Adrenal gland (tissue), 12 donors: ENCODE measurements around the gene SECTM1. TPM values are rescaled to one million over a fixed set of nuclear protein-coding genes. Genes with fewer than 3 reads are reported as not detected.
"Not testable (repeated sequence)": the region's sequence is repeated elsewhere in the genome, so short reads cannot be mapped to it uniquely, and the experiment has no call there.

Source experiments
- DNase-seq, 7 donors: peaks; one replicate each; pipeline ENCODE4 v3.0.0-alpha.2; 2019 to 2020
- H3K27ac ChIP-seq, 5 donors: fragments of 200-600 bp; sonication (generic) in 4 of 5; 1 replicate in 3 of 5; 2 replicates in 2 of 5; pipeline versions ENCODE4 v1.5.1 to v1.8.0; 2016 to 2020; ENCODE audit warnings: mild to moderate bottlenecking in 1 of 5
- H3K27me3 ChIP-seq: fragments of 200-600 bp; 2 replicates; pipeline ENCODE4 v1.8.0; 2021
- H3K36me3 ChIP-seq, 2 donors: fragments of 200-600 bp; replicated peaks in 1 of 2; 1 replicate in 1 of 2; 2 replicates in 1 of 2; pipeline versions ENCODE4 v1.5.1 to v1.8.0; 2018 to 2022
- H3K4me1 ChIP-seq, 2 donors: fragments of 200-600 bp; replicated peaks in 1 of 2; 1 replicate in 1 of 2; 2 replicates in 1 of 2; pipeline versions ENCODE4 v1.5.1 to v1.8.0; 2018 to 2021
- H3K4me3 ChIP-seq, 4 donors: fragments of 200-600 bp; sonication (generic) in 3 of 4; one replicate each; pipeline ENCODE4 v1.5.1; 2016 to 2018
- H3K9me3 ChIP-seq, 3 donors: fragments of 200-600 bp; sonication (generic) in 1 of 3; replicated peaks in 1 of 3; 1 replicate in 2 of 3; 2 replicates in 1 of 3; pipeline versions ENCODE4 v1.5.1 to v1.8.0; 2016 to 2021
- POLR2A ChIP-seq, 2 donors: fragments of 450-650 bp; IDR thresholded peaks; one replicate each; pipeline ENCODE4 v1.6.1; 2017; ENCODE audit warnings: antibody characterized with exemption in 2 of 2, mild to moderate bottlenecking in 2 of 2, moderate library complexity in 1 of 2
- WGBS, 4 donors: extraction: QIAGEN DNeasy Blood & Tissue Kit in 2 of 4; methylation state at CpG; one replicate each; pipeline versions ENCODE4 v1.1.5 to v1.1.7; 2013 to 2017; 5-methylcytosine and 5-hydroxymethylcytosine counted together
- intact Hi-C, 2 donors: fragments of 100-400 bp; cut with DNase I; formaldehyde crosslinking; loops; one replicate each; pipeline versions ENCODE4 v1.14.1 to v1.15.0; 2022 to 2023
- polyA plus RNA-seq, 3 donors: library from polyadenylated mRNA; stranded (reverse); fragments of 200-250 nt in 2 of 3; fragments of 350-450 nt in 1 of 3; fragmentation: Illumina TruSeq in 1 of 3; extraction: RNeasy Lipid Tissue Mini Kit (QIAGEN cat#74804) in 1 of 3; gene quantifications; one replicate each; pipeline ENCODE4 v1.2.3, GENCODE V29; 2013 to 2014
- total RNA-seq, 9 donors: library from RNA; depleted of rRNA in 4 of 9; stranded (reverse); fragments of >200 nt in 4 of 9; fragments of 120-200 nt in 1 of 9; fragmentation: NEBNext Ultra II Directional in 1 of 9; extraction: Animal tissue kit (Norgen Biotek cat#: 25700) in 1 of 9; gene quantifications; one replicate each; pipeline versions ENCODE4 v1.1.0 to v1.2.4, GENCODE V29; 2013 to 2023
- TF ChIP-seq, protein P1 (sequence below), 6 experiments: fragments of 450-650 bp in 4 of 6; fragments of 200-600 bp in 2 of 6; sonication (generic) in 1 of 6; IDR thresholded peaks; 1 replicate in 5 of 6; 2 replicates in 1 of 6; pipeline versions ENCODE4 v1.5.1 to v1.8.0; 2016 to 2021; ENCODE audit warnings: antibody characterized with exemption in 6 of 6, mild to moderate bottlenecking in 2 of 6, moderate library complexity in 1 of 6
- donor health status: healthy with polysubstance abuse.
- donor health status: Bipolar disorder and iron deficiency.
- donor health status: DM: yes; HTN: yes; CAD: no.
- donor health status: DM: no; HTN: no; CAD: no.
- donor health status: DM: no; HTN: no; CAD: no.
- donor health status: DM: yes; HTN: yes; CAD: no.

The SECTM1 gene
- total and polyA plus RNA-seq, 12 donors: 1.2 to 24.3 (median 5.9) TPM

DNA sequence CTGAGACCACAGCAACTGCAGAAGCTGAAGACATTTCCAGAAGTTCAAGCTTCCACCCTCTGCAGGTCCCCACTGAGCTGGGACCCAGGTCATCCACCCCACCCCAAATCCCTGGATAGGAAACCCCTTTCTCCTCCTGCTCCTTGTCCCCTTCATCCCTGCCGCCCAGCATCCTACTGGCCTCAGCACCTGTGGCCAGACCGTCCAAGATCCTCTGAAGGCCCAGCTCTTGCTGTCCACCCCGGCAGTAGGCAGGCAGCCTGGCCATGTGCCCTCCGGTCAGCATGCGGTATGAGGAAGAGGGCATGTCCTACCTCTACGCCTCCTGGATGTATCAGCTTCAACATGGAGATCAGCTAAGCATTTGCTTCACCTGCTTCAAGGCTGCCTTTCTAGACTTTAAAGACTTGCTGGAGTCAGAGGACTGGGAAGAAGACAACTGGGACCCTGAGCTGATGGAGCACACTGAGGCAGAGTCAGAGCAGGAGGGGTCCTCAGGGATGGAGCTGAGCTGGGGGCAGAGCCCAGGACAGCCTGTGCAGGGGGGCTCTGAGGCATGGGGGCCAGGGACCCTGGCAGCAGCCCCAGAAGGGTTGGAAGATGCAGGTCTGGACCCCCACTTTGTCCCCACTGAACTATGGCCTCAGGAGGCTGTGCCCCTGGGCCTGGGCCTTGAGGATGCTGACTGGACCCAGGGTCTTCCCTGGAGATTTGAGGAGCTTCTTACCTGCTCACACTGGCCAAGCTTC lies 28.5 kb upstream of the SECTM1 start:
- TF ChIP-seq POLR2A (IDR thresholded peaks at IDR 0.05): no peak
- TF ChIP-seq, protein P1, sequence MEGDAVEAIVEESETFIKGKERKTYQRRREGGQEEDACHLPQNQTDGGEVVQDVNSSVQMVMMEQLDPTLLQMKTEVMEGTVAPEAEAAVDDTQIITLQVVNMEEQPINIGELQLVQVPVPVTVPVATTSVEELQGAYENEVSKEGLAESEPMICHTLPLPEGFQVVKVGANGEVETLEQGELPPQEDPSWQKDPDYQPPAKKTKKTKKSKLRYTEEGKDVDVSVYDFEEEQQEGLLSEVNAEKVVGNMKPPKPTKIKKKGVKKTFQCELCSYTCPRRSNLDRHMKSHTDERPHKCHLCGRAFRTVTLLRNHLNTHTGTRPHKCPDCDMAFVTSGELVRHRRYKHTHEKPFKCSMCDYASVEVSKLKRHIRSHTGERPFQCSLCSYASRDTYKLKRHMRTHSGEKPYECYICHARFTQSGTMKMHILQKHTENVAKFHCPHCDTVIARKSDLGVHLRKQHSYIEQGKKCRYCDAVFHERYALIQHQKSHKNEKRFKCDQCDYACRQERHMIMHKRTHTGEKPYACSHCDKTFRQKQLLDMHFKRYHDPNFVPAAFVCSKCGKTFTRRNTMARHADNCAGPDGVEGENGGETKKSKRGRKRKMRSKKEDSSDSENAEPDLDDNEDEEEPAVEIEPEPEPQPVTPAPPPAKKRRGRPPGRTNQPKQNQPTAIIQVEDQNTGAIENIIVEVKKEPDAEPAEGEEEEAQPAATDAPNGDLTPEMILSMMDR (IDR thresholded peaks at IDR 0.05): no peak
- Histone ChIP-seq H3K4me1 (no peaks in the 10 kb centered on the region), H3K36me3 (no peaks in the 10 kb centered on the region), H3K27ac (no peak overlapping the region), H3K4me3 (no peak overlapping the region), H3K27me3 (peaks cover 17% of the 10 kb centered on the region), H3K9me3 (no peaks in the 10 kb centered on the region)
- 87 to 98% (median 94%) methylated on average over 5 to 6 of the region's 6 CpGs for WGBS, 4 donors
- no peak for DNase-seq
- intact Hi-C loops: no loop called here

DNA sequence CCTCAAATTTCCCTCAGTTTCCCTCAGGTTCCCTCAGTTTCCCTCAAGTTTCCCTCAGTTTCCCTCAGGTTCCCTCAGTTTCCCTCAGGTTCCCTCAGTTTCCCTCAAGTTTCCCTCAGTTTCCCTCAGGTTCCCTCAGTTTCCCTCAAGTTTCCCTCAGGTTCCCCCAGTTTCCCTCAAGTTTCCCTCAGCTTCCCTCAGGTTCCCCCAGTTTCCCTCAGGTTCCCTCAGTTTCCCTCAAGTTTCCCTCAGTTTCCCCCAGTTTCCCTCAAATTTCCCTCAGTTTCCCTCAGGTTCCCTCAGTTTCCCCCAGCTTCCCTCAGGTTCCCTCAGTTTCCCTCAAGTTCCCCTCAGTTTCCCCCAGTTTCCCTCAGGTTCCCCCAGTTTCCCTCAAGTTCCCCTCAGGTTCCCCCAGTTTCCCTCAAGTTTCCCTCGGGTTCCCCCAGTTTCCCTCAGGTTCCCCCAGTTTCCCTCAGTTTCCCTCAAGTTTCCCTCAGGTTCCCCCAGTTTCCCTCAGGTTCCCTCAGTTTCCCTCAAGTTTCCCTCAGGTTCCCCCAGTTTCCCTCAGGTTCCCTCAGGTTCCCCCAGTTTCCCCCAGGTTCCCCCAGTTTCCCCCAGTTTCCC lies 26.0 kb upstream of the SECTM1 start:
- WGBS, 4 donors: 57 to 100% (median 84%) methylated on average over 1 of the region's 1 CpG
- intact Hi-C loops: not testable (repeated sequence)

DNA sequence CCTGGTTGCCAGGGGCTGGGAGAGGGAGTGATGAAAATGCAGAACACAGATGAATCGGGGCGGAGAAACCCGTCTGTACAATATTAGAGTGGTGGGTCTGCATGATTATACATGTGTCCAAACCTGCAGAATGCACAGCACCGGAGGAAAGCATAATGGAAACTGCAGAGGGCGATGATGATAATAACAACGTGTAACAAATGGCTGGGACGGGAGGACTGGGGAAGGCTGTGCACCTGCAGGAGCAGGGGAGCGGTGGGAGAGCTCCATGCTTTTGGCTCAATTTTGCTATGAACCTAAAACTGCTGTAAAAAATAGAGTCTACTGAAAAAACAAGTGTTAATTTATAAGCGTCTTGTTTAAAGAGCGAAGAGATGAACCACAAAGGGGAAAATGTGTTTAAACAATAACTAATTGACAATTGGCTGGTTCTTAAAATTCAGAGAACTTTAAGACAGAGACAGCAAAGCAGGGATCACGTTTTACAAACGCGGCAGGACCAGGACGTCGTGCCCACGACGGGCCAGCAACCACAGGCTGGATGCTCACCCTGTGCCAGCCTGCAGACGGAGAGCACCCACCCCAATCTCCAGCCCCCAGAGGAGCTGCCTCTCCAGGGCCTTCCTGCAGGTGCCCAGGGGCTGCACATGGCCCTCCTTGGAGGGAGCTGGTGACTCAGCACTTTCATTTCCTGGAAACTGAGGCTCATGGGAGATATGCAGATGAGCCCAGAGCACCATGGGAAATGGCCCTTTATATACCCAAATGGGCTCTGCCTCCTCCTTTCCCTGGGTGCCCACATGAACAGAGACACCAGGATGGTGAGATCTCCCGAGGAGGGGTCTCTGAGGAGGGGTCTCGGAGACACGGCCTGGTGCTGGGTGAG lies 25.1 kb upstream of the SECTM1 start, which contains the start of gene TEX19:
TEX19 (plus strand) TSS at position 783 of the 886 bp plus-strand sequence. CDS start 2,904 bp downstream, outside the sequence.
- intact Hi-C loops: no loop called here
- H3K9me3 ChIP-seq: no peaks in the 10 kb centered on the region
- WGBS, 4 donors: 69 to 72% (median 71%) methylated on average over 18 to 21 of the region's 21 CpGs

More for the DNA sequence above, 26.0 kb upstream of the SECTM1 start:
- H3K4me1 ChIP-seq, H3K27ac ChIP-seq, H3K36me3 ChIP-seq, H3K9me3 ChIP-seq, H3K4me3 ChIP-seq, DNase-seq: not testable (repeated sequence)
- peaks cover 17% of the 10 kb centered on the region for H3K27me3 ChIP-seq

DNA sequence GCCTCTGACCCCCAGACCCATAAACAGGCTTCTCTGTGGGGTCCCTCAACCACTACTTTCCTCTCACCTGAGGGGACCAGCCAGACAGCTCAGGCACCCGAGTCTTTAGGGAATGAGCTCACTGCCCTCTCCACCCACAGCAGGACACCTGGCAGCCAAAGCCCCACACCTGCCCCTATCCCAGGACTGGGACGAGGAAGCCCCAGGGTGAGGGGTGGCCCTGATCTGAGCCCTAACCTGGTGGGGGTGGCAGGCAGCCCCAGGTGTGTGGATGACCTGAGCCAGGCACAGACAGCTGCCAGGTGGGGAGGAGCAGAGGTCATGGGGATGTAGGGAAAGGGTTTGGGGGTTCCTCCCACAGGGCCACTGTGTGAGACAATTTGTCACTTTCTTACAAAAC lies 23.8 kb upstream of the SECTM1 start:
- H3K27me3 ChIP-seq: peaks cover 17% of the 10 kb centered on the region
- no peaks in the 10 kb centered on the region for H3K36me3 ChIP-seq
- intact Hi-C loops: no loop called here
- H3K27ac ChIP-seq: no peak overlapping the region
- TF ChIP-seq, protein P1 (IDR thresholded peaks at IDR 0.05): no peak
- no peak for TF ChIP-seq POLR2A (IDR thresholded peaks at IDR 0.05)
- WGBS, 4 donors: 0 to 100% (median 69%) methylated on average over 1 to 2 of the region's 2 CpGs
- H3K4me1 ChIP-seq: no peaks in the 10 kb centered on the region
- no peak overlapping the region for H3K4me3 ChIP-seq
- H3K9me3 ChIP-seq: no peaks in the 10 kb centered on the region
- DNase-seq: no peak

More for the DNA sequence above, 25.1 kb upstream of the SECTM1 start, which contains the start of gene TEX19:
- H3K4me1 ChIP-seq: no peaks in the 10 kb centered on the region
- H3K27ac ChIP-seq: no peak within 1 kb of the TSS
- H3K27me3 ChIP-seq: peaks cover 17% of the 10 kb centered on the region
- no peaks in the 10 kb centered on the region for H3K36me3 ChIP-seq
- H3K4me3 ChIP-seq: no peak within 1 kb of the TSS
- TF ChIP-seq, protein P1 (IDR thresholded peaks at IDR 0.05): no peak
- TF ChIP-seq POLR2A (IDR thresholded peaks at IDR 0.05): no peak
- no peak for DNase-seq
